Raji (cell line): Measurements from ENCODE around the gene CCL28.

ENCODE experiments used
- POLR2A ChIP-seq: IDR thresholded peaks from 2 replicates; pipeline ENCODE4 v1.6.1; 2011; ENCODE audit warnings: low read depth, low read length, control low read depth; ENCODE audit not compliant: insufficient read depth

The CCL28 gene

GRCh38 chr5:43367453-43367852, 44.7 kb downstream of the CCL28 start:
- no peak for TF ChIP-seq POLR2A

DNA sequence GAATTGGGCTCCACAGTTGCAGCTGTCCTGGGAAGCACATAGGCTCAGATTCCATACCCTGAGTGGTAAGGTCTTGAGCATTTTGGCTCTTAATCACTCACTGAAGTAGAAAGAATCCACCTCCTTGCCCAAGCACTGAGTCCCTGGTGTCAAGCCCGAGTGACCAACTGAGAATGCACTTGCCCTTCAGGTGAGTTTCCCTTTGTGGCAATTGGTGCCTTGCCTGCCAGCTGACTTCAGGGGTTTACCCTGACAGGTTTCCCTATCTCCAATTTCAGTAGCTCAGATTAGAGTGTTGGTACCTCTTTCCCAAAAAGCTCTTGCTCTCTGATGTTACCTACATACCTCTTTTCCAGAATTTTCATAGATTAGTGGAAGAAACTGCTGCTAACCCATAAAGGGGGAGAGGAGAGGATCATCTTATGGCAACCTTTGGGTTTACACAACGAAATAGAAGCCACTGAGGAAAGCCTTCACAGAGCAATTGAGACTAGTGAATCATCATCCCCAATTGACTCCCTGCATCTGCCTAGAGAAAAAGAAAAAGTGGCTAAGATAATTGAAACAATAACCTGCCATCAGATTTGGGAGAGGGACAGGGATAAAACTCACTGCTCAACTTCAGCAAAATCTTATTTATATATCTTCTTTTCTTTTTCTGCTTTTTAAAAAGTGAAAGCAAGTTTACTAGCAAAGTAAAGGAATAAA, 48.6 kb downstream of the CCL28 start:
- no peak for TF ChIP-seq POLR2A

DNA sequence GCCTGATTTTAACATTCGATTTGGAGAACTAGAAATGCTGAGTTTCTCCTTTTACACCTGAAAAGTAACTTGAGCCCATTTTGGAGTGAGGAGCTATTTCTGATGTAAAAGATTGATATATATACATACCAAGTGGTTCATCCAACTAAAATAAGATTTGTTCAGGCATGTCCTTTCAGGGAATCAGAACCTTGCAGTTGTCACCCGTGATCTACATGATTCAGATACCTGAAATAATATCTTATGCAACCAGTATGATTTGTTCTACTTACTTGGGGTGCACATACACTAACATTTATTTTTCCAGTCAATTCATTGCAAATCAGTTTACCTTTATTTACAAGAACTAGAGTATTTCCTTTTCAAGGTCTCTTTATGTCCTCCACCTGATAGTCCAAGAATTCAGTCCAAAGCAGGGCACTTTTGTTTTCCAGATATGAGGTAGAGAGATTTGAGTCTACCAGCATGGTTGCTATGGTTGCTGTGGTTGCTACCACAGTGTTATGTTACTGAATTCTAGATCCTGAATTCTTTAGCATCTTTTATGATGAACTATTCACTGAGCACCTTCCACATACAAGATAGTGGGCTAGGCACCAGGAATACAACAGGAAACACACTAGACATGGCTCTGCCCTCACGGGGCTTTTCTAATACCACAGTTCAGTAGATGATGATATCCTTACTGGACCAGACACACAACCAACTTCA, 49.3 kb downstream of the CCL28 start:
- no peak for TF ChIP-seq POLR2A

DNA sequence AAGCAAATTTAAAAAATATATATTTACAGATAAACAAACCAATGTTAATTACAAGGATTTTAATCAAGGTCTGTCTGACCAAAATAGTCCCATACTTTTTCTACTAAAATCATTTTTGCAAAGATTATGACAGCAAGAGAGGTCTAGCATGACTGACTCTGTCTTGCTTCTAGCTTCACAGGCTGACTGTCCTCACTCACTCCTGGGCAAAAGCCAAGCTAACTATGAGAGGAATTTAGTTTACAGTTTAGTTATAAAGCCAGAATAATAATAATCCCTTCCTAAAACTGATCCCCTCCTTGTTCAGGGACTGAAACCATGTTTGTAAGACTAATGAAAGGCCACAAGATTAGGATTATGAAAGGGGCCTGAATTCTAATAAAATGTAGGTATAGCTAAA, 53.5 kb downstream of the CCL28 start:
- TF ChIP-seq POLR2A = no peak

DNA sequence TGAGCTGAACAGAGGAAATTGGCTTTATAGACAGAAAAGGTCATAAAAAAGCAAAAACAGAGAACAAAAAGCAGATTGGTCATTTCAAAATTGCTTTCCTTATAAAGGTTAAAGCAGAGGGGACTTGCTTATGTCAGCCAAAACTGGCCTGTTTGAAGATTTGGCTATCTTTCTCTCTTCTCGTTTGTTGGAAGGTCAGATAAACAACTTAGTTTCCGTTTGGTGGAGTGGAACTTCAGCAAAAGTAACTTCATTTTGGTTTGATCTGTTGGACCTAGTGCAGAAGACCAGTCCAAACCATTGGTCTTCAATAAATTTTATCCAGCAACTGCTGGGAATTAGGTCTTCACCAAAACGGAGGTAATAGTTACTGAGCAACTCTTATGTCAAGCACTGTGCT, 53.9 kb downstream of the CCL28 start:
- no peak for TF ChIP-seq POLR2A

GRCh38 chr5:43357878-43358281, 54.3 kb downstream of the CCL28 start:
- TF ChIP-seq POLR2A = no peak

- TF ChIP-seq POLR2A = no peak
Observed at GRCh38 chr5:43357067-43357466, 55.1 kb downstream of the CCL28 start.

DNA sequence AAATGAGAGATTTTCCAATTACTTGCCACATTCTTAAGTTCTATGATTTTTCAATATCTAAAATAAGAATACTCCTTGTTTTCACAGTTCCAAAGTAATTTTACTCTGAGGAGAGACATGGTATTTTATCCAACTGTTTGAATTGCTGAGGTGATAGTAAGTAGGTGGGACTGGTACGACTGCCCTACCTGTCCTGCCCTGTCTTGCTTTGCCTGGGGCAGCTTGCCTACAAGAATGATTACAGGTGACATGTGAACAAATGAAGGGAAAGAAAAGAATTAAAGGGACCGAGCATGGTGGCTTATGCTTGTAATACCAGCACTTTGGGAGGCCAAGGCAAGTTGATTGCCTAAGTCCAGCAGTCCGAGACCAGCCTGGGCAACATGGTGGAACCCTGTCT, 57.4 kb downstream of the CCL28 start:
- no peak for TF ChIP-seq POLR2A

DNA sequence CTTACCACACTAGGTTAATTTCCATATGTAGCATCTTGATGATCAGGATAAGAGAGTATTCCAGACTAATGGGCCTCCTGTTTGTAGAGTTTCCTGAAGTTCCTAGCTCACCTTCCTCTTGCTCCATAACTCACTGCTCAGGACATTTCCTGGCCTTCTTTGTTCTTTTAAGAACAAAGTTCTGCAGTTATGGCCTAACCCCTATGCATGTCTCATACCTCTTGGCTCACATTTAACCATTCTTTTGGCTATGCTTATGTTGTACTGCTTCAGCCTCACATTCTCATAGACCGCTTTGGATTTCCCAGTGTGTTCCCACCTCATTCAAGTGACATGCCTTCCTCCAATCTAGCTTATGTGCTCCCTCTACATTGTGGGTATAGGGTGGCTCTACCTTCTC, 58.5 kb downstream of the CCL28 start:
- no peak for TF ChIP-seq POLR2A

GRCh38 chr5:43352915-43353314, 59.3 kb downstream of the CCL28 start:
- TF ChIP-seq POLR2A = no peak

DNA sequence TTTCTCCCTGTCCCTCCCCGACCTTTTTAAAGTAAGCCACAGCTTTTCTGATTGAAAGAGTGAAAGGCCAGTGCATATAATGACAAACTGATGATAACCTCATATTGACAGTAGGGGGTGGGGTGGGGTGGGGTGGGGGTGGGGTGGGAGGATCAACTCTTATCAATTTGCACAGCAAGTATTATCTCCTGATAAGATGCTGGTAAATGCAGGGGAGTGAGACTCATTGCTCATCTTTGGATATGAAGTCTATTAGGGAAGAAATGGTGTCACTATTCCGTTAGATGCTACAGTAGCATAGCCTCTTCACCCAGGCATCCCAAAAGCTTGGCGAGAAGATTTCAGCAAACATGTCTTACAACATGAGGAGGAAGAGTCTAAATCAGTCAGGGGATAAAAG, 60.1 kb downstream of the CCL28 start:
- TF ChIP-seq POLR2A = no peak

GRCh38 chr5:43348861-43349363, 63.3 kb downstream of the CCL28 start:
- no peak for TF ChIP-seq POLR2A

GRCh38 chr5:43348207-43348606, 64.0 kb downstream of the CCL28 start:
- TF ChIP-seq POLR2A = no peak

GRCh38 chr5:43338862-43339261, 73.3 kb downstream of the CCL28 start:
- TF ChIP-seq POLR2A = no peak

DNA sequence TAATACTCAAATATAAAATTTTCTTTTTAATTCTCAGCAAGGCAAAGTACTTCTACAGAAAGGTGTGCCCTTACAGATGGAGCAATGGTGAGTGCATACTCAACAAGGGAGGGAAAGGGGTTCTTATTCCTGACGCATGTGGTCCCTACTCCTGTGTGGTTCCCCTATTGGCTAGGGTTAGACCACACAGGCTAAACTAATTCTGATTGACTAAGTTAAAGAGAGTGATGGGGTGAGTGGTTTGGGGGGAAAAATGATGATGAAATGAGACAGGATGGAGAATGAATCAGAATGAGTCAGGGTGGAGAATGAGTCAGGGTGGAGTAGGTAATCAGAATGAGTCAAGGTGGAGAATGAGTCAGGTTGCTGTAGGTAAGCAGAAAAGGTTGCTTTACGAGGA, 76.0 kb downstream of the CCL28 start:
- TF ChIP-seq POLR2A = no peak

GRCh38 chr5:43335681-43336080, 76.5 kb downstream of the CCL28 start:
- no peak for TF ChIP-seq POLR2A
